Thoracic aorta (tissue), 2 donors: ENCODE measurements around the gene SATL1. TPM values are rescaled to one million over a fixed set of nuclear protein-coding genes. Genes with fewer than 3 reads are reported as not detected.

Experiments used
- ATAC-seq: fragments of 150-250 bp; one replicate; pipeline ENCODE4 v1.8.0; 2017; ENCODE audit warnings: low read depth; ENCODE audit not compliant: insufficient number of reproducible peaks, low FRiP score
- DNase-seq: peaks from one replicate; pipeline ENCODE4 v3.0.0-alpha.2; 2020; ENCODE audit warnings: low spot score
- H3K27ac ChIP-seq, 2 donors: fragments of 200-600 bp; sonication (generic); 1 replicate in 1 of 2; 2 replicates in 1 of 2; pipeline ENCODE4 v1.5.1; 2016; ENCODE audit warnings: mild to moderate bottlenecking in 2 of 2, moderate library complexity in 2 of 2
- H3K27me3 ChIP-seq: fragments of 200-600 bp; sonication (generic); replicated peaks from 2 replicates; pipeline ENCODE4 v1.6.0; 2016; ENCODE audit warnings: mild to moderate bottlenecking; ENCODE audit not compliant: insufficient read depth
- H3K36me3 ChIP-seq: fragments of 200-600 bp; sonication (generic); one replicate; pipeline ENCODE4 v1.5.1; 2016
- H3K4me1 ChIP-seq, 2 donors: fragments of 200-600 bp; sonication (generic); 1 replicate in 1 of 2; 2 replicates in 1 of 2; pipeline versions ENCODE4 v1.5.1 to v1.6.0; 2016; ENCODE audit warnings: low read depth in 2 of 2, mild to moderate bottlenecking in 1 of 2; ENCODE audit not compliant: control insufficient read depth in 1 of 2
- H3K4me3 ChIP-seq: fragments of 200-600 bp; sonication (generic); 2 replicates; pipeline ENCODE4 v1.5.1; 2016; ENCODE audit warnings: mild to moderate bottlenecking
- H3K9me3 ChIP-seq: fragments of 200-600 bp; sonication (generic); 2 replicates; pipeline ENCODE4 v1.5.1; 2016
- total RNA-seq, 2 donors: library from RNA; depleted of rRNA; stranded (reverse); fragments of >200 nt; gene quantifications; one replicate each; pipeline versions ENCODE4 v1.1.0 to v1.2.3, GENCODE V29; 2016
- TF ChIP-seq, protein P1 (sequence below): fragments of 200-600 bp; sonication (generic); IDR thresholded peaks from one replicate; pipeline ENCODE4 v1.5.1; 2019; ENCODE audit warnings: antibody characterized with exemption

SATL1 gene
- total RNA-seq, 2 donors from 2014 or later: not detected

DNA sequence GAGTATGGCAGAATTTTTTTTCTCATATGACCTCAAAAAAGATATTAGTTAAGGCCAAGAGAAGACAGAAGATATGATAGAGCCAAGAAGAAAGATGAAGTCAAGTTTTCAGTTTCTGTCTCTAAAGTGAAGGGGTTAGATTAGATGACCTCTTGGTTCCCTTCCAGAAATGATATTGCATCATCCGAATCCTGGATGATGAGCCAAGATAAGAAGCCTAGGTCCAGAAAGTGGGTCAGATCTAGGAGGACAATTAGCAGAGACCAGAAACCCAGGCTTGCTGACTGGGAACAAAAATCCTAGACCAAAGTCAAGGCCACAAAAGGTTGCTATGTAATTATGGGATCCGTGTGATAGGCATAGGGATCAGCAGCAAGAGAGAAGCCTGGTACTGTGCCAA is 20.2 kb downstream of the SATL1 start:
- no peak for ATAC-seq
- TF ChIP-seq, protein P1, sequence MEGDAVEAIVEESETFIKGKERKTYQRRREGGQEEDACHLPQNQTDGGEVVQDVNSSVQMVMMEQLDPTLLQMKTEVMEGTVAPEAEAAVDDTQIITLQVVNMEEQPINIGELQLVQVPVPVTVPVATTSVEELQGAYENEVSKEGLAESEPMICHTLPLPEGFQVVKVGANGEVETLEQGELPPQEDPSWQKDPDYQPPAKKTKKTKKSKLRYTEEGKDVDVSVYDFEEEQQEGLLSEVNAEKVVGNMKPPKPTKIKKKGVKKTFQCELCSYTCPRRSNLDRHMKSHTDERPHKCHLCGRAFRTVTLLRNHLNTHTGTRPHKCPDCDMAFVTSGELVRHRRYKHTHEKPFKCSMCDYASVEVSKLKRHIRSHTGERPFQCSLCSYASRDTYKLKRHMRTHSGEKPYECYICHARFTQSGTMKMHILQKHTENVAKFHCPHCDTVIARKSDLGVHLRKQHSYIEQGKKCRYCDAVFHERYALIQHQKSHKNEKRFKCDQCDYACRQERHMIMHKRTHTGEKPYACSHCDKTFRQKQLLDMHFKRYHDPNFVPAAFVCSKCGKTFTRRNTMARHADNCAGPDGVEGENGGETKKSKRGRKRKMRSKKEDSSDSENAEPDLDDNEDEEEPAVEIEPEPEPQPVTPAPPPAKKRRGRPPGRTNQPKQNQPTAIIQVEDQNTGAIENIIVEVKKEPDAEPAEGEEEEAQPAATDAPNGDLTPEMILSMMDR: no peak
- H3K36me3 ChIP-seq: no peaks in the 10 kb centered on the region
- DNase-seq: no peak
- H3K4me3 ChIP-seq: no peak overlapping the region
- H3K27ac ChIP-seq: no peak overlapping the region
- no peaks in the 10 kb centered on the region for H3K4me1 ChIP-seq
- no peaks in the 10 kb centered on the region for H3K27me3 ChIP-seq
- no peaks in the 10 kb centered on the region for H3K9me3 ChIP-seq

DNA sequence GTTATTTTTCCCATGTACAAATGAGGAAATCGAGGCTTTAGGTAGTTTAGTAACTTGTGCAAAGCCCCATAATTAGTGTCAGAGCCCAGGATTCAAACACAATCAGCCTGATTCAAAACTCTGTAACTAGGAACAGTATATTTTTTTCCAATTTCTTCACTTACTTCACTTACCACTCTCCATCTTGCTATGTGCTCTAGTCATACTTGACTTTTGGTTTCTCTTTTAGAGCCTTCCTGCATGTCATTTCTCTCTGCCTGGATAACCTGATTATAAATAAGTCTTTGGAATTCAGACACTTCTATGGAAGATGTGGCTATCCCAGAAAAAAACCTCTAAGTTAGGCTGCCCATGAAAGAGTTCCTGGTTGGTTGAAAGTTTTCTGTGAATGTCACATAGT is 22.2 kb downstream of the SATL1 start:
- H3K27me3 ChIP-seq: no peaks in the 10 kb centered on the region
- no peaks in the 10 kb centered on the region for H3K9me3 ChIP-seq
- no peak for DNase-seq
- H3K27ac ChIP-seq: no peak overlapping the region
- no peaks in the 10 kb centered on the region for H3K4me1 ChIP-seq
- TF ChIP-seq, protein P1: no peak
- ATAC-seq: no peak
- H3K4me3 ChIP-seq: no peak overlapping the region
- no peaks in the 10 kb centered on the region for H3K36me3 ChIP-seq

DNA sequence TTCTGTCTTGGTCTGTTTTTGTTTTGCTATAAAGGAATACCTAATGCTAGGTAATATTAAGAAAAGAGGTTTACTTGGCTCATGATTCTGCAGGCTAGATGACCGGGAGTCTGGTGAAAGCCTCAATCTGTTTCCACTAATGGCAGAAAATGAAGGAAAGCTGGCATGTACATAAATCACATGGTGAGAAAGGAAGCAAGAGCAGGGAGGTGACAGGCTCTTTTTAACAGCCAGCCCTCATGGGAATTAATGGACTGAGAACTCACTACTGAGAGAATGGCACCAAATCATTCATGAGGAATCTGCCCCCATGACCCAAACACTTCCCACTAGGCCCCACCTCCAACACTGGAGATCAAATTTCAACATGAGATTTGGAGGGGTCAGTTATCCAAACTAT is 27.6 kb downstream of the SATL1 start:
- no peak overlapping the region for H3K4me3 ChIP-seq
- H3K4me1 ChIP-seq: no peaks in the 10 kb centered on the region
- H3K27ac ChIP-seq: no peak overlapping the region
- TF ChIP-seq, protein P1: no peak
- H3K9me3 ChIP-seq: no peaks in the 10 kb centered on the region
- ATAC-seq (no peak), DNase-seq (no peak)
- no peaks in the 10 kb centered on the region for H3K36me3 ChIP-seq
- no peaks in the 10 kb centered on the region for H3K27me3 ChIP-seq

DNA sequence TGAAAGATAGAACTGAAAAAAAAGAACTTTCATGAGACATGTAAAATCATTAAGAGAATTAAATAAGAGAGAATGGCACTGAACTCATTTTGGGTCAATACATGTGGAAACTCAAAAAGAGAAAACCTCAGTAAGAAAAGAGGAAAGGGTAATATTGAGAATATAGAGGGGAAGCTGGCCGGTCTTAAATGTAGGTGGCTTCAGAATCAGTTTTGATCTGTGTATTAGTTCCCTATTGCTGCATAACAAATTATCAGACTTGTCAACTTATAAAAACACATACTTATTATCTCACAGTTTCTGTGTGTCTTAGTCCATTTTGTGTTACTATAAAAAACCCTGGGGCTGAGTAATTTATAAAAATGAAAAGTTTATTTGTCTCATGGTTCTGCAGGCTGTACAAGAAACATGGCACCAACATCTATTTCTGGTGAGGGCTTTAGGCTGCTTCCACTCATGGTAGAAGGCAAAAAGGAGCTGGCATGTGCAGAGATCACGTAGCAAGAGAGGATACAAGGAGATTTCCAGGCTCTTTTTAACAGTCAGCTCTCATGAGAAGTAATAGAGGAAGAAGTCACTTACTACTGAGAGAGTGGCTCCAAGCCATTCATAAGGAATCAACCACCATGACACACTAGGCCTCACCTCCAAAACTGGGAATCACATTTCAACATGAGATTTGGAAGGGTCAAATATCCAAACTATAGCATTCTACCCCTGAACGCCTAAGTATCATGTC is 29.6 kb downstream of the SATL1 start:
- TF ChIP-seq, protein P1: no peak
- no peak for DNase-seq
- Histone ChIP-seq H3K27ac (no peak overlapping the region), H3K27me3 (no peaks in the 10 kb centered on the region), H3K4me1 (no peaks in the 10 kb centered on the region), H3K36me3 (no peaks in the 10 kb centered on the region), H3K4me3 (no peak overlapping the region), H3K9me3 (no peaks in the 10 kb centered on the region)
- ATAC-seq: no peak

DNA sequence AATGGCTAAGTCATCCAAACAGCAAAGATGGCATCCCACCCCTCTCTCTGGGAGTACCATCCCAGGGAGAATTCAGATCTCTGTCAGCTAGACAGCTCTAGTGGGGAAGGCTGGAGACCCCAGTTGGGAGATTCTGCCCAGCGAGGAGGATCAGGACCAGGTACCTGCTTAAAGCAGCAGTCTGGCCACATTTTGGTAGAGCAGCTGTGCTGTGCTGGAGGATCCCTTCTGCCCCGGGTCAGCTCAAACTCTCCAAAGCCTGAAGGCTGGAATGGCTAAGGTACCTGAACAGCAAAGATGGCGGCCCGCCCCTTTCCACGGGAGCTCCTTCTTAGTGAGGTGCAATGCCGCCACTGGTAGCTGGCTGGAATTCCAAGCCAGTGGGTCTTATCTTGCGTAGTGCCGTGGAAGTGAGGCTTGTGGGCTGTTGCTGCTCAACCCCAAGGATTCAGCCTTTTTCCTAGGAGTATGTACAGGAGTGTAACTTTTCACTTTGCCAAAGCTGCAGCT is 40.1 kb downstream of the SATL1 start:
- no peak overlapping the region for H3K4me3 ChIP-seq
- H3K27ac ChIP-seq: no peak overlapping the region
- no peaks in the 10 kb centered on the region for H3K9me3 ChIP-seq
- TF ChIP-seq, protein P1: no peak
- no peaks in the 10 kb centered on the region for H3K4me1 ChIP-seq
- DNase-seq (no peak), ATAC-seq (no peak)
- no peaks in the 10 kb centered on the region for H3K27me3 ChIP-seq
- H3K36me3 ChIP-seq: no peaks in the 10 kb centered on the region
